ENCODE results near the gene CROCC.
A peak's percentile ranks its signal among the peaks of the same experiment; 100 is the strongest.
"Not testable (repeated sequence)": the region's sequence is repeated elsewhere in the genome, so short reads cannot be mapped to it uniquely, and the experiment has no call there.

CROCC gene

GRCh38 chr1:16921391-16922185 is at the start of gene CROCC:
Gene CROCC, plus strand, starts transcription at chr1:16921931. Its CDS starts 88 bp downstream, at chr1:16922019.
- DNase-seq: peak; percentile 100

- DNase-seq: not testable (repeated sequence)
Measured at GRCh38 chr1:16872152-16873075, 49.3 kb upstream of the CROCC start.

- not testable (repeated sequence) for DNase-seq
Measured at GRCh38 chr1:16873076-16873879, 48.5 kb upstream of the CROCC start.

GRCh38 chr1:16874968-16875765 is 46.6 kb upstream of the CROCC start:
- not testable (repeated sequence) for DNase-seq

GRCh38 chr1:16881742-16882141 is 40.0 kb upstream of the CROCC start:
- not testable (repeated sequence) for DNase-seq

- DNase-seq: no peak
Measured at GRCh38 chr1:16882986-16883385, 38.7 kb upstream of the CROCC start.

GRCh38 chr1:16884487-16884886 is 37.2 kb upstream of the CROCC start:
- not testable (repeated sequence) for DNase-seq

GRCh38 chr1:16886860-16887605 is 34.7 kb upstream of the CROCC start:
- no peak for DNase-seq

- DNase-seq: no peak
Measured at GRCh38 chr1:16888860-16889816, 32.6 kb upstream of the CROCC start.

- DNase-seq: peak; percentile 42
Measured at GRCh38 chr1:16890539-16891021, 31.2 kb upstream of the CROCC start.

- not testable (repeated sequence) for DNase-seq
Measured at GRCh38 chr1:16891057-16891456, 30.7 kb upstream of the CROCC start.

GRCh38 chr1:16892978-16893525 is 28.7 kb upstream of the CROCC start:
- DNase-seq: not testable (repeated sequence)

GRCh38 chr1:16893796-16894195 is 27.9 kb upstream of the CROCC start:
- not testable (repeated sequence) for DNase-seq

- DNase-seq: not testable (repeated sequence)
Measured at GRCh38 chr1:16894338-16894737, 27.4 kb upstream of the CROCC start.

- not testable (repeated sequence) for DNase-seq
Measured at GRCh38 chr1:16895233-16895597, 26.5 kb upstream of the CROCC start.

- peak; percentile 99 for DNase-seq
Measured at GRCh38 chr1:16895598-16896315, 26.0 kb upstream of the CROCC start, which contains the start of gene RNU1-2. Gene RNU1-2, plus strand, starts transcription at chr1:16895980.

- DNase-seq: peak; percentile 95
Measured at GRCh38 chr1:16896316-16897055, 25.2 kb upstream of the CROCC start.

- DNase-seq: not testable (repeated sequence)
Measured at GRCh38 chr1:16897653-16898052, 24.1 kb upstream of the CROCC start.
